A549 treated with DMSO at 1 μM for 4 hours (cell line): ENCODE measurements around the gene GLRA1. TPM values are rescaled to one million over a fixed set of nuclear protein-coding genes. Genes with fewer than 3 reads are reported as not detected.

Experiments
- total RNA-seq: library from RNA; stranded (reverse); fragments of 200-300 nt; extraction: Qiagen RNA extraction; gene quantifications from 5 replicates; pipeline ENCODE4 v1.2.3, GENCODE V29; 2022; ENCODE audit warnings: low read depth

GLRA1 gene
- total RNA-seq = not detected in 5 replicates

GRCh38 chr5:151924564-151925301 is at the start of gene GLRA1:
Gene GLRA1 (minus strand): TSS chr5:151924851. CDS start chr5:151924549, 302 bp downstream.

Other genes starting within 250 kb of the GLRA1 start
- 17.7 to 32.0 TPM (median 24.6 TPM) in 5 replicates for gene SPARC, start 237.9 kb downstream of the GLRA1 start, total RNA-seq
- 188 to 229 TPM (median 196 TPM) in 5 replicates for gene ATOX1, start 166.2 kb downstream of the GLRA1 start, total RNA-seq
- 149 to 184 TPM (median 166 TPM) in 5 replicates for gene G3BP1, start 152.9 kb downstream of the GLRA1 start, total RNA-seq